ENCODE data around the gene CLCF1.
"Not testable (repeated sequence)": the region's sequence is repeated elsewhere in the genome, so short reads cannot be mapped to it uniquely, and the experiment has no call there.

Gene CLCF1

GRCh38 chr11:67405688-67406339, 32.4 kb upstream of the CLCF1 start:
- no peaks in the 10 kb centered on the region for H3K36me3 ChIP-seq (ENCODE audit: control insufficient read depth, insufficient read depth, low read length)
- peaks cover 21% of the 10 kb centered on the region for H3K4me1 ChIP-seq (ENCODE audit: control insufficient read depth, insufficient read depth, low read length)
- no peaks in the 10 kb centered on the region for H3K9me3 ChIP-seq (ENCODE audit: control insufficient read depth, low read length)
- no peak overlapping the region for H3K9ac ChIP-seq (ENCODE audit: low read length)
- H3K4me3 ChIP-seq (ENCODE audit: low read length), result no peak overlapping the region
- H3K27me3 ChIP-seq (ENCODE audit: control insufficient read depth, insufficient read depth, low read length), result peaks cover 7% of the 10 kb centered on the region

- H3K4me3 ChIP-seq (ENCODE audit: low read length), result no peak overlapping the region
- H3K4me1 ChIP-seq (ENCODE audit: control insufficient read depth, insufficient read depth, low read length), result peaks cover 22% of the 10 kb centered on the region
- H3K36me3 ChIP-seq (ENCODE audit: control insufficient read depth, insufficient read depth, low read length), result no peaks in the 10 kb centered on the region
- peaks cover 3% of the 10 kb centered on the region for H3K27me3 ChIP-seq (ENCODE audit: control insufficient read depth, insufficient read depth, low read length)
- H3K9ac ChIP-seq (ENCODE audit: low read length), result no peak overlapping the region
- H3K9me3 ChIP-seq (ENCODE audit: control insufficient read depth, low read length), result no peaks in the 10 kb centered on the region
Measured at GRCh38 chr11:67405196-67405567, 31.8 kb upstream of the CLCF1 start.

DNA sequence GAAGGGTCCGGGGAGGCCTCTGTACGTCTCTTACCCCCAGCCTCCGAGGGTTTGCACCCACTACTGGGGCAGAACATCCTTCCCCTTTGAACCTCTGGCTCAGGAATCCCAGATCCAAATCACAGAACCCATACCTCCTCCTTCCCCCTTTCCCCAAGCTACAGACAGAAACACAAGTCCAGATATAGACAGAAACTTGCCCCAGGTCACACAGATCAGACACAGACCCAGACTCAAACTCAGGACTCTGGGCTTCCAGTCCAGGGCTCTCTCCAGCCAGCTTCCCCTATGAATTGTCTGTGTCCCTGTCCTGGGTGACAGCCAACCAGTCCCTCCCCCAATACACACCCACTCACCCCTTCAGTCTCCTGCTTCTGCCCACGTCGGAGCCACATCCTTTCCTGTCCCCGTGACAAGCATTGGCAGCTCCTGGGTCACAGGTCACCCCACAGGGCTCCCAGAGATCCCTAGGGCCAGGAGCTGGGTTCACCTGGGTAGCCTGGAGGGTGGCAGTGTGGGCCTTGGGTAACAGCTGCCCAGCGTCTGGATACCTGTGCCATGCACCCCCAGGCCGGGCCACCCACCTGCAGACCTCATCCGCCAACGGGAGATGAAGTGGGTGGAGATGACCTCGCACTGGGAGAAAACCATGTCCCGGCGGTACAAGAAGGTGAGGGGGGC, 31.3 kb upstream of the CLCF1 start:
- no peak overlapping the region for H3K4me3 ChIP-seq (ENCODE audit: low read length)
- peaks cover 3% of the 10 kb centered on the region for H3K27me3 ChIP-seq (ENCODE audit: control insufficient read depth, insufficient read depth, low read length)
- H3K4me1 ChIP-seq (ENCODE audit: control insufficient read depth, insufficient read depth, low read length), result peaks cover 18% of the 10 kb centered on the region
- no peaks in the 10 kb centered on the region for H3K36me3 ChIP-seq (ENCODE audit: control insufficient read depth, insufficient read depth, low read length)
- no peak overlapping the region for H3K9ac ChIP-seq (ENCODE audit: low read length)
- no peaks in the 10 kb centered on the region for H3K9me3 ChIP-seq (ENCODE audit: control insufficient read depth, low read length)

GRCh38 chr11:67403085-67403484, 29.7 kb upstream of the CLCF1 start:
- not testable (repeated sequence) for H3K4me3 ChIP-seq (ENCODE audit: low read length); H3K27me3 ChIP-seq (ENCODE audit: control insufficient read depth, insufficient read depth, low read length); H3K36me3 ChIP-seq (ENCODE audit: control insufficient read depth, insufficient read depth, low read length); H3K9ac ChIP-seq (ENCODE audit: low read length); H3K9me3 ChIP-seq (ENCODE audit: control insufficient read depth, low read length)
- H3K4me1 ChIP-seq (ENCODE audit: control insufficient read depth, insufficient read depth, low read length), result peaks cover 16% of the 10 kb centered on the region

DNA sequence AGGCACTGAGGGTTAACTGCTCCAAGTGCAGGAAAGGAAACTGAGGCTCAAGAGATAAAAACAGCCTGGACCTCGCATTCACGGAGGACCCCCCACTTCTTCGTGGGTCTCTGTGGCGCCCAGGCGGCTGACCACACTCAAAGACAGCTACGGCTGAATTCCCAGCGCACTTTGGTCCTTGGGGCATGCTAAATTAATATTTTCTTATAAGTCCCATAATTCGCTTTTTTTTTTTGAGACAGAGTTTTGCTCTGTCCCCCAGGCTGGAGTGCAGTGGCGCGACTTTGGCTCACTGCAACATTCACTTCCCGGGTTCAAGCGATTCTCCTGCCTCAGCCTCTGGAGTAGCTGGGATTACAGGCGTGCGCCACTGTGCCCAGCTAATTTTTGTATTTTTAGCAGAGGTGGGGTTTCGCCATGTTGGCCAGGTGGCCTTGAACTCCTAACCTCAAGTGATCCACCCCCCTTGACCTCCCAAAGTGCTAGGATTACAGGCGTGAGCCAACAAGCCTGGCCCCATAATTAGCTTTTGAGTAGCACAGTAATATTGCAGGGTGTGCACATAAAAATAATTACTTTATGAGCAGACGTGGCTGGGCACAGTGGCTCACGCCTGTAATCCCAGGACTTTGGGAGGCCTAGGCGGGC, 28.9 kb upstream of the CLCF1 start:
- H3K27me3 ChIP-seq (ENCODE audit: control insufficient read depth, insufficient read depth, low read length); H3K9me3 ChIP-seq (ENCODE audit: control insufficient read depth, low read length): not testable (repeated sequence)
- peaks cover 11% of the 10 kb centered on the region for H3K36me3 ChIP-seq (ENCODE audit: control insufficient read depth, insufficient read depth, low read length)
- peak overlapping the region; percentile 87 for H3K9ac ChIP-seq (ENCODE audit: low read length)
- H3K4me1 ChIP-seq (ENCODE audit: control insufficient read depth, insufficient read depth, low read length), result peaks cover 16% of the 10 kb centered on the region
- peak overlapping the region; percentile 8 for H3K4me3 ChIP-seq (ENCODE audit: low read length)

DNA sequence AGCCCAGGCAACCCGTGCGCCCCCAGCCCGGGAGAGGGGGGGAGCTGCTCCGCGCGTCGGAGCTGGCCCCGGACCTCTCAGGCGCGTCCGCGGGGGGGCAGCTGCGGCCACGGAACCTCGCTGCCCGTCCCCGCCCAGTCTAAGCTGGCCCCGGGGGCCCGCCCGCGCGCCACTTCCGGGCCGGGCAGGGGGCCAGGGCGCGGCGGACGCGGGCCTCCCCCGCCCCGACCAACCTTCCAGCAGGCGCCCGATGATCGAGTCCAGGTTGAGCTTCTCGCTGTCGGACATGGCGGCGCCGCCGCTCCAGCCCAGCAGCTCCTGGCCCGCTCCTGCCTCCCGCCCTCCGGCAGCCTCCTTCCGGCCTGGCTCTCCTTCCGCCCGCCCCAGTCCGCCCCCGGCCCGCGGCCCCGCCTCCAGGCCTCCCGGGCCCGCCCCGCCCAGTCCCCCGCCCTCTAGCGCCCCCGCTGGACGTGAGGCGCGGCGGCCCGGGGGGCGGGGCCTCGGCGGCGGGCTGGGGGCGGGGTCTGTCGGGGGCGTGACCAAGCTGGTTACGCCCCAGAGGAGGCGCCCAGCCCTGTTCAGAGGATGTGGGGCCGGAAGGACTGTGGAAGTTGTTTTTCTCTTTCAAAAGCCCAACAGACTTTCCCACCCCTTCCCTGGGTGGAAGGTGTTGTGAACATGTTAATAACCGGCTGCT, 28.2 kb upstream of the CLCF1 start, which contains the start of gene PPP1CA:
Gene PPP1CA (minus strand): TSS at position 364 of the 697 bp plus-strand sequence. CDS start 76 bp downstream, at position 288.
- Histone ChIP-seq H3K9me3 (ENCODE audit: control insufficient read depth, low read length) (no peaks in the 10 kb centered on the region), H3K36me3 (ENCODE audit: control insufficient read depth, insufficient read depth, low read length) (peaks cover 11% of the 10 kb centered on the region), H3K4me1 (ENCODE audit: control insufficient read depth, insufficient read depth, low read length) (peaks cover 16% of the 10 kb centered on the region), H3K4me3 (ENCODE audit: low read length) (peak within 1 kb of the TSS; percentile 82), H3K27me3 (ENCODE audit: control insufficient read depth, insufficient read depth, low read length) (peaks cover 3% of the 10 kb centered on the region), H3K9ac (ENCODE audit: low read length) (peak within 1 kb of the TSS; percentile 93)

GRCh38 chr11:67400942-67401494, 27.6 kb upstream of the CLCF1 start:
- no peaks in the 10 kb centered on the region for H3K9me3 ChIP-seq (ENCODE audit: control insufficient read depth, low read length)
- H3K4me3 ChIP-seq (ENCODE audit: low read length), result peak overlapping the region; percentile 82
- peaks cover 11% of the 10 kb centered on the region for H3K36me3 ChIP-seq (ENCODE audit: control insufficient read depth, insufficient read depth, low read length)
- H3K27me3 ChIP-seq (ENCODE audit: control insufficient read depth, insufficient read depth, low read length), result no peaks in the 10 kb centered on the region
- peaks cover 16% of the 10 kb centered on the region for H3K4me1 ChIP-seq (ENCODE audit: control insufficient read depth, insufficient read depth, low read length)
- peak overlapping the region; percentile 93 for H3K9ac ChIP-seq (ENCODE audit: low read length)

- no peaks in the 10 kb centered on the region for H3K27me3 ChIP-seq (ENCODE audit: control insufficient read depth, insufficient read depth, low read length)
- peaks cover 16% of the 10 kb centered on the region for H3K4me1 ChIP-seq (ENCODE audit: control insufficient read depth, insufficient read depth, low read length)
- no peaks in the 10 kb centered on the region for H3K9me3 ChIP-seq (ENCODE audit: control insufficient read depth, low read length)
- peaks cover 11% of the 10 kb centered on the region for H3K36me3 ChIP-seq (ENCODE audit: control insufficient read depth, insufficient read depth, low read length)
- peak overlapping the region; percentile 82 for H3K4me3 ChIP-seq (ENCODE audit: low read length)
- peak overlapping the region; percentile 93 for H3K9ac ChIP-seq (ENCODE audit: low read length)
Measured at GRCh38 chr11:67400251-67400941, 27.0 kb upstream of the CLCF1 start.

- Histone ChIP-seq H3K9me3 (ENCODE audit: control insufficient read depth, low read length) (no peaks in the 10 kb centered on the region), H3K9ac (ENCODE audit: low read length) (peak overlapping the region; percentile 22), H3K27me3 (ENCODE audit: control insufficient read depth, insufficient read depth, low read length) (no peaks in the 10 kb centered on the region), H3K36me3 (ENCODE audit: control insufficient read depth, insufficient read depth, low read length) (peaks cover 11% of the 10 kb centered on the region), H3K4me3 (ENCODE audit: low read length) (no peak overlapping the region), H3K4me1 (ENCODE audit: control insufficient read depth, insufficient read depth, low read length) (peaks cover 16% of the 10 kb centered on the region)
Measured at GRCh38 chr11:67398661-67399563, 25.5 kb upstream of the CLCF1 start.

DNA sequence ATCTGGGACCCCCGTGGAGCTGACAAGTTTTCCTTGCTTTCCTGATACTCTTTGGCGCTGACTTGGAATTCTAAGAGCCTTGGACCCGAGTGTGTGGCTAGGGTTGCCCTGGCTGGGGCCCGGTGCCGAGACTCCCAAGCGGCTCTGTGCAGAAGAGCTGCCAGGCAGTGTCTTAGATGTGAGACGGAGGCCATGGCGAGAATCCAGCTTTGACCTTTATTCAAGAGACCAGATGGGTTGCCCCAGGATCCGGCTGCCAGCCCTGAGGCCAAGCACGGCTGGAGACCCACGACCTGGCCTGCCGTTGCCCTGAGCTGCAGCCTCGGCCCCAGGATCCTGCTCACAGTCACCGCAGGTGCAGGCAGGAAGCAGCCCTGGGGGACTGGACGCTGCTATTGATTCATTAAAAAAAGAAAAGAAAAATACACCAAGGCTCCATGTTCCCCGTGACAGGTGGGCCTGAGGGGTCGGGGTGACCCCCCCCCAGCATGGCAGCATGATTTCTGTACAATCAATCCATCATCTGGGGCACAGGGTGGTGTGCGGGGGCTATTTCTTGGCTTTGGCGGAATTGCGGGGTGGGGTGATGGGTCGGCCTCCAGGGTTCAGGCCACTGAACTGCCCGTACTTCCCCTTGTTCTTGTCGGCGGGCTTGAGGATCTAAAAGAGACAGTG, 24.7 kb upstream of the CLCF1 start:
- no peak overlapping the region for H3K9ac ChIP-seq (ENCODE audit: low read length)
- no peaks in the 10 kb centered on the region for H3K27me3 ChIP-seq (ENCODE audit: control insufficient read depth, insufficient read depth, low read length)
- H3K4me3 ChIP-seq (ENCODE audit: low read length), result no peak overlapping the region
- no peaks in the 10 kb centered on the region for H3K9me3 ChIP-seq (ENCODE audit: control insufficient read depth, low read length)
- H3K4me1 ChIP-seq (ENCODE audit: control insufficient read depth, insufficient read depth, low read length), result peaks cover 16% of the 10 kb centered on the region
- peaks cover 11% of the 10 kb centered on the region for H3K36me3 ChIP-seq (ENCODE audit: control insufficient read depth, insufficient read depth, low read length)

All from mucosa of stomach (tissue), 1 donor.